ENCODE results near the gene ACOX2.

The ACOX2 gene

GRCh38 chr3:58480309-58480708 lies 56.7 kb downstream of the ACOX2 start:
- no peak for TF ChIP-seq ZFP30 (CRISPR knock-in tag; IDR thresholded peaks at IDR 0.05)
- no peak for TF ChIP-seq ZFP3 (CRISPR knock-in tag; IDR thresholded peaks at IDR 0.05)
- TF ChIP-seq GLIS3 (CRISPR knock-in tag; IDR thresholded peaks at IDR 0.05), result no peak
- no peak for TF ChIP-seq ARNTL (CRISPR knock-in tag; IDR thresholded peaks at IDR 0.05; ENCODE audit: borderline replicate concordance, low read depth)
- TF ChIP-seq CREB5 (CRISPR knock-in tag; IDR thresholded peaks at IDR 0.05; ENCODE audit: low read depth), result no peak
- no peak for TF ChIP-seq ZNF8 (CRISPR knock-in tag; IDR thresholded peaks at IDR 0.05)
- TF ChIP-seq ISL1 (CRISPR knock-in tag; IDR thresholded peaks at IDR 0.05), result no peak
- no peak for TF ChIP-seq TOX (CRISPR knock-in tag; IDR thresholded peaks at IDR 0.05; ENCODE audit: borderline replicate concordance)
- ATAC-seq, result no peak

- ATAC-seq, result no peak
- no peak for TF ChIP-seq POU6F1 (CRISPR knock-in tag; IDR thresholded peaks at IDR 0.05; ENCODE audit: borderline replicate concordance, low read depth)
- no peak for TF ChIP-seq ISL1 (CRISPR knock-in tag; IDR thresholded peaks at IDR 0.05)
- TF ChIP-seq SNAI2 (CRISPR knock-in tag; IDR thresholded peaks at IDR 0.05), result no peak
- no peak for TF ChIP-seq TCF4 (CRISPR knock-in tag; IDR thresholded peaks at IDR 0.05; ENCODE audit: borderline replicate concordance)
- no peak for TF ChIP-seq ZNF8 (CRISPR knock-in tag; IDR thresholded peaks at IDR 0.05)
- no peak for TF ChIP-seq ZNF70 (CRISPR knock-in tag; IDR thresholded peaks at IDR 0.05)
- TF ChIP-seq CSDC2 (CRISPR knock-in tag; IDR thresholded peaks at IDR 0.05), result no peak
- no peak for TF ChIP-seq ARNTL (CRISPR knock-in tag; IDR thresholded peaks at IDR 0.05; ENCODE audit: borderline replicate concordance, low read depth)
- no peak for TF ChIP-seq PPARA (CRISPR knock-in tag; IDR thresholded peaks at IDR 0.05; ENCODE audit: borderline replicate concordance)
- TF ChIP-seq PATZ1 (CRISPR knock-in tag; IDR thresholded peaks at IDR 0.05; ENCODE audit: borderline replicate concordance), result no peak
- no peak for TF ChIP-seq ZFP30 (CRISPR knock-in tag; IDR thresholded peaks at IDR 0.05)
- no peak for TF ChIP-seq TSHZ2 (CRISPR knock-in tag; IDR thresholded peaks at IDR 0.05)
Observed at GRCh38 chr3:58478781-58479180, 58.2 kb downstream of the ACOX2 start.

GRCh38 chr3:58474967-58475578 lies 61.9 kb downstream of the ACOX2 start:
- ATAC-seq, result no peak
- no peak for TF ChIP-seq ZNF8 (CRISPR knock-in tag; IDR thresholded peaks at IDR 0.05)
- TF ChIP-seq TSHZ2 (CRISPR knock-in tag; IDR thresholded peaks at IDR 0.05), result no peak
- TF ChIP-seq CSRNP3 (CRISPR knock-in tag; IDR thresholded peaks at IDR 0.05), result no peak
- TF ChIP-seq OSR1 (CRISPR knock-in tag; IDR thresholded peaks at IDR 0.05), result no peak
- TF ChIP-seq ARNTL (CRISPR knock-in tag; IDR thresholded peaks at IDR 0.05; ENCODE audit: borderline replicate concordance, low read depth), result no peak
- no peak for TF ChIP-seq RARB (CRISPR knock-in tag; IDR thresholded peaks at IDR 0.05)
- no peak for TF ChIP-seq ESRRG (CRISPR knock-in tag; IDR thresholded peaks at IDR 0.05)
- no peak for TF ChIP-seq ISL1 (CRISPR knock-in tag; IDR thresholded peaks at IDR 0.05)
- TF ChIP-seq TOX (CRISPR knock-in tag; IDR thresholded peaks at IDR 0.05; ENCODE audit: borderline replicate concordance), result no peak
- no peak for TF ChIP-seq SNAI2 (CRISPR knock-in tag; IDR thresholded peaks at IDR 0.05)
- TF ChIP-seq ZNF70 (CRISPR knock-in tag; IDR thresholded peaks at IDR 0.05), result no peak
- TF ChIP-seq ZNF565 (CRISPR knock-in tag; conservative IDR thresholded peaks at IDR 0.05; ENCODE audit: low read depth), result no peak
- TF ChIP-seq CSDC2 (CRISPR knock-in tag; IDR thresholded peaks at IDR 0.05), result no peak
- TF ChIP-seq POU6F1 (CRISPR knock-in tag; IDR thresholded peaks at IDR 0.05; ENCODE audit: borderline replicate concordance, low read depth), result no peak
- TF ChIP-seq ZFP30 (CRISPR knock-in tag; IDR thresholded peaks at IDR 0.05), result no peak
- no peak for TF ChIP-seq ZFP3 (CRISPR knock-in tag; IDR thresholded peaks at IDR 0.05)
- TF ChIP-seq PPARA (CRISPR knock-in tag; IDR thresholded peaks at IDR 0.05; ENCODE audit: borderline replicate concordance), result no peak
- TF ChIP-seq ZC3H10 (CRISPR knock-in tag; IDR thresholded peaks at IDR 0.05), result no peak
- TF ChIP-seq BACH2 (CRISPR knock-in tag; IDR thresholded peaks at IDR 0.05; ENCODE audit: borderline replicate concordance), result no peak

Measured in SK-N-SH treated with all-trans-retinoic acid at 6 μM for 48 hours (cell line).